WERI-Rb-1 (cell line): Measurements from ENCODE around the gene SERPINE3.

Experiments used
- DNase-seq: peaks from one replicate; pipeline ENCODE4 v3.0.0-alpha.2; 2020
- H3K27ac ChIP-seq: fragments of 250-450 bp; sonication (Bioruptor Pico); 2 replicates; pipeline ENCODE4 v1.5.1; 2020; ENCODE audit warnings: mild to moderate bottlenecking, moderate library complexity
- H3K27me3 ChIP-seq: fragments of 250-450 bp; sonication (Bioruptor Pico); 2 replicates; pipeline ENCODE4 v1.5.1; 2021; ENCODE audit warnings: mild to moderate bottlenecking, low read depth, moderate library complexity; ENCODE audit not compliant: insufficient read depth, severe bottlenecking
- H3K36me3 ChIP-seq: fragments of 250-450 bp; sonication (Bioruptor Pico); 2 replicates; pipeline ENCODE4 v1.5.1; 2020; ENCODE audit warnings: mild to moderate bottlenecking, moderate library complexity
- H3K4me3 ChIP-seq: 2 replicates; pipeline ENCODE4 v1.5.1; 2011; ENCODE audit warnings: low read depth, mild to moderate bottlenecking, control low read depth, low read length
- H3K9me3 ChIP-seq: fragments of 250-450 bp; sonication (Bioruptor Pico); 2 replicates; pipeline ENCODE4 v1.5.1; 2021; ENCODE audit warnings: mild to moderate bottlenecking, moderate library complexity; ENCODE audit not compliant: severe bottlenecking
- TF ChIP-seq, protein P1 (sequence below): IDR thresholded peaks from 2 replicates; pipeline ENCODE4 v1.5.1; 2011; ENCODE audit warnings: low read depth, mild to moderate bottlenecking, control low read depth, inconsistent platforms, low read length

The SERPINE3 gene

GRCh38 chr13:51359352-51359751 lies 19.9 kb downstream of the SERPINE3 start:
- no peaks in the 10 kb centered on the region for H3K9me3 ChIP-seq
- H3K27me3 ChIP-seq: no peaks in the 10 kb centered on the region
- no peak overlapping the region for H3K4me3 ChIP-seq
- H3K36me3 ChIP-seq: no peaks in the 10 kb centered on the region; the same call in 1 of the 2 replicates
- no peak overlapping the region for H3K27ac ChIP-seq
- TF ChIP-seq, protein P1, sequence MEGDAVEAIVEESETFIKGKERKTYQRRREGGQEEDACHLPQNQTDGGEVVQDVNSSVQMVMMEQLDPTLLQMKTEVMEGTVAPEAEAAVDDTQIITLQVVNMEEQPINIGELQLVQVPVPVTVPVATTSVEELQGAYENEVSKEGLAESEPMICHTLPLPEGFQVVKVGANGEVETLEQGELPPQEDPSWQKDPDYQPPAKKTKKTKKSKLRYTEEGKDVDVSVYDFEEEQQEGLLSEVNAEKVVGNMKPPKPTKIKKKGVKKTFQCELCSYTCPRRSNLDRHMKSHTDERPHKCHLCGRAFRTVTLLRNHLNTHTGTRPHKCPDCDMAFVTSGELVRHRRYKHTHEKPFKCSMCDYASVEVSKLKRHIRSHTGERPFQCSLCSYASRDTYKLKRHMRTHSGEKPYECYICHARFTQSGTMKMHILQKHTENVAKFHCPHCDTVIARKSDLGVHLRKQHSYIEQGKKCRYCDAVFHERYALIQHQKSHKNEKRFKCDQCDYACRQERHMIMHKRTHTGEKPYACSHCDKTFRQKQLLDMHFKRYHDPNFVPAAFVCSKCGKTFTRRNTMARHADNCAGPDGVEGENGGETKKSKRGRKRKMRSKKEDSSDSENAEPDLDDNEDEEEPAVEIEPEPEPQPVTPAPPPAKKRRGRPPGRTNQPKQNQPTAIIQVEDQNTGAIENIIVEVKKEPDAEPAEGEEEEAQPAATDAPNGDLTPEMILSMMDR: no peak
- no peak for DNase-seq

DNA sequence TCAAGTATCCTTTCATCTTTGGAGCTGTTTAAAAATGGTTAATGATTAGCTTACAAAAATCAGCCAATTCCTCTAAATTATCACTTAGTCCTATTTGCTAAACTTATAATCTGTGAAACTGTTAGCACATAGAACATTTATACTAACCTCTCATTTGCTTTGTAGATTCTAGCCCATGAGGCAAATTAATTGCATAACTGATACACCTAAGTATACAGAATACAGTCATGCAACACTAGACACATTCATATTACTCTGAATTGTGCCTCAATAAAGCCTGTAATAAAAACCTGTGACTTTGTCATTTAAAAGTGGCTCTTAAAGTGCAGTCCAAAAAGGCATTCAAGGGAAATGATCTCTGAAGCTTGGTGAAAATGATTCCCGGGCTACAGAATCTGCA lies 21.0 kb downstream of the SERPINE3 start:
- Histone ChIP-seq H3K27ac (no peak overlapping the region), H3K36me3 (no peaks in the 10 kb centered on the region; the same call in 1 of the 2 replicates), H3K4me3 (no peak overlapping the region), H3K9me3 (no peaks in the 10 kb centered on the region), H3K27me3 (no peaks in the 10 kb centered on the region)
- DNase-seq: no peak
- TF ChIP-seq, protein P1: no peak

GRCh38 chr13:51361106-51361505 lies 21.6 kb downstream of the SERPINE3 start:
- H3K36me3 ChIP-seq: peaks cover 2% of the 10 kb centered on the region; the same call in 1 of the 2 replicates
- TF ChIP-seq, protein P1: no peak
- no peak for DNase-seq

GRCh38 chr13:51363625-51364024 lies 24.1 kb downstream of the SERPINE3 start:
- H3K4me3 ChIP-seq: no peak overlapping the region
- TF ChIP-seq, protein P1: no peak
- H3K36me3 ChIP-seq: peaks cover 4% of the 10 kb centered on the region; the same call in 1 of the 2 replicates
- no peak overlapping the region for H3K27ac ChIP-seq
- no peak for DNase-seq
- no peaks in the 10 kb centered on the region for H3K9me3 ChIP-seq
- no peaks in the 10 kb centered on the region for H3K27me3 ChIP-seq

More at GRCh38 chr13:51361106-51361505, 21.6 kb downstream of the SERPINE3 start:
- no peaks in the 10 kb centered on the region for H3K9me3 ChIP-seq
- no peak overlapping the region for H3K27ac ChIP-seq
- no peaks in the 10 kb centered on the region for H3K27me3 ChIP-seq
- H3K4me3 ChIP-seq: no peak overlapping the region

DNA sequence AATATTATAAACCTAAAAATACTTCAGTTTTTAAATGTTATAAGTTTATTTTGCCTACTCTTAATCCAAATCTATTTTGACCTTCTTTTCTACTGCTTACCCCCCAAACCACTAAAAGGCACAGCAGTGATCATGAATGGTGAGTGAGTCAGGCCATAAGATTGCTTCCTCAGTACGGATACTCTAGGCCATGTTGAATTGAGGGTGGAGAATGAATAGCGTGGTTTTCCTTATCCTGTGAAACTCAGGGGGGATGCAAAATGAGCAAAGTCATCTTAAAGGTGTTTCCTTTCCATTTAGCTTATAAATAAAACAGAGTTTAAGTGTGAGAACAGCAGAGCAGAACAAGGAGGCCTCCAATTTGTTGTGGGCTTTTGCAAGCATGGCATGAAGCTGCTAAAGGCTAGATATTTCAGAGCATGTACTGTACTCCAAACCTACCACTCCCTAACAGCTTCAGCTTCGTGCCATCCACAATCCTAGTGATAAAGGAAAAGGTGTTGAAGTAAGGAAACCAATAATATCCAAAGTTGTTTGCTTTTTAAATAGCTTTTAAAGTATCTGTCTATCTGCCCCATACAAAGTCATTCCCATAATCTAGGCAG lies 25.0 kb downstream of the SERPINE3 start:
- TF ChIP-seq, protein P1: no peak
- no peaks in the 10 kb centered on the region for H3K9me3 ChIP-seq
- no peaks in the 10 kb centered on the region for H3K27me3 ChIP-seq
- no peak overlapping the region for H3K27ac ChIP-seq
- no peak for DNase-seq
- H3K4me3 ChIP-seq: no peak overlapping the region
- peaks cover 4% of the 10 kb centered on the region; the same call in 1 of the 2 replicates for H3K36me3 ChIP-seq

DNA sequence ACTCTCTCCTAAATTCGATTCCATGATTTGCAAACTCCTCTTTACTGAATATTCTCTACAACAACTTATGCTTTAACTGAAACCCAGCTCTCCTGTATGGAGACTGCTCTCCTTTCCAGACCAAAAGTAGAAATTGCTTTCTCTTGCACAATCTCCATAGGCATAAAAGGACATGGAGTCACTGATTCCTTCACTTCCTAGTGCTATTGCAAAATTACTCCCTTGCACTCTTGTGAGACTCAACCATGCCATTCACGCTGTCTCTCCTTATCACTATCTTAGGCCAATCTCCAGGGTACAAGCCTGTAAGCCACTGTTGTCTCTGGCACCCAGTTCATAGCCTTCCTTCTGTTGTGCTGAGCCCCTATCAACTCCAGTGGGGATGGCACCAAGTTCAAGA lies 30.6 kb downstream of the SERPINE3 start:
- Histone ChIP-seq H3K36me3 (peaks cover 12% of the 10 kb centered on the region; the same call in 1 of the 2 replicates), H3K27me3 (no peaks in the 10 kb centered on the region), H3K4me3 (no peak overlapping the region), H3K27ac (no peak overlapping the region), H3K9me3 (no peaks in the 10 kb centered on the region)
- no peak for DNase-seq
- TF ChIP-seq, protein P1: no peak
